Stimulated activated CD8-positive, alpha-beta memory T cell treated with anti-CD3 and anti-CD28 coated beads, Interleukin-2, amount 100 ng/mL, for 48 hours (primary cell): Measurements from ENCODE around the gene INF2.
A peak's percentile ranks its signal among the peaks of the same experiment; 100 is the strongest.
"Not testable (repeated sequence)": the region's sequence is repeated elsewhere in the genome, so short reads cannot be mapped to it uniquely, and the experiment has no call there.

Experiments
- DNase-seq, 2 donors: peaks; one replicate each; pipeline ENCODE4 v3.0.0-alpha.2; 2020; ENCODE audit warnings: low read depth in 2 of 2

The INF2 gene

GRCh38 chr14:104721505-104722431 is 32.4 kb downstream of the INF2 start:
- DNase-seq: no peak

- no peak for DNase-seq
Observed at GRCh38 chr14:104722938-104723650, 33.7 kb downstream of the INF2 start.

- DNase-seq: peak; percentile 34 to 39
Observed at GRCh38 chr14:104723651-104724406, 34.4 kb downstream of the INF2 start, which contains the start of gene ADSS1. ADSS1 (plus strand) TSS chr14:104724229; CDS start chr14:104724271, 42 bp downstream.

- no peak for DNase-seq
Observed at GRCh38 chr14:104724407-104724980, 35.1 kb downstream of the INF2 start.

GRCh38 chr14:104724981-104725771 is 35.8 kb downstream of the INF2 start:
- no peak for DNase-seq

GRCh38 chr14:104725772-104726548 is 36.5 kb downstream of the INF2 start:
- no peak for DNase-seq

- DNase-seq: no peak
Observed at GRCh38 chr14:104726600-104727451, 37.4 kb downstream of the INF2 start.

- no peak for DNase-seq
Observed at GRCh38 chr14:104728631-104729030, 39.2 kb downstream of the INF2 start.

GRCh38 chr14:104729176-104729834 is 39.9 kb downstream of the INF2 start:
- not testable (repeated sequence) for DNase-seq

- DNase-seq: no peak
Observed at GRCh38 chr14:104729835-104730181, 40.4 kb downstream of the INF2 start.

- no peak for DNase-seq
Observed at GRCh38 chr14:104730487-104730886, 41.1 kb downstream of the INF2 start.

- DNase-seq: no peak
Observed at GRCh38 chr14:104731320-104732294, 42.2 kb downstream of the INF2 start.

GRCh38 chr14:104732355-104732804 is 43.0 kb downstream of the INF2 start:
- no peak for DNase-seq

- DNase-seq: no peak
Observed at GRCh38 chr14:104732931-104733681, 43.7 kb downstream of the INF2 start.

- no peak for DNase-seq
Observed at GRCh38 chr14:104734051-104734587, 44.7 kb downstream of the INF2 start.

GRCh38 chr14:104734601-104734990 is 45.2 kb downstream of the INF2 start:
- no peak for DNase-seq
